ENCODE data around the gene CADM4. TPM values are rescaled to one million over a fixed set of nuclear protein-coding genes. Genes with fewer than 3 reads are reported as not detected.

CADM4 gene
- total and polyA plus RNA-seq, 10 of the 15 experiments (the other 5 are each of a cell fraction or from before 2014, with no cell fraction given), result 0.04 to 0.12 (median 0.08) TPM; not detected in 5

DNA sequence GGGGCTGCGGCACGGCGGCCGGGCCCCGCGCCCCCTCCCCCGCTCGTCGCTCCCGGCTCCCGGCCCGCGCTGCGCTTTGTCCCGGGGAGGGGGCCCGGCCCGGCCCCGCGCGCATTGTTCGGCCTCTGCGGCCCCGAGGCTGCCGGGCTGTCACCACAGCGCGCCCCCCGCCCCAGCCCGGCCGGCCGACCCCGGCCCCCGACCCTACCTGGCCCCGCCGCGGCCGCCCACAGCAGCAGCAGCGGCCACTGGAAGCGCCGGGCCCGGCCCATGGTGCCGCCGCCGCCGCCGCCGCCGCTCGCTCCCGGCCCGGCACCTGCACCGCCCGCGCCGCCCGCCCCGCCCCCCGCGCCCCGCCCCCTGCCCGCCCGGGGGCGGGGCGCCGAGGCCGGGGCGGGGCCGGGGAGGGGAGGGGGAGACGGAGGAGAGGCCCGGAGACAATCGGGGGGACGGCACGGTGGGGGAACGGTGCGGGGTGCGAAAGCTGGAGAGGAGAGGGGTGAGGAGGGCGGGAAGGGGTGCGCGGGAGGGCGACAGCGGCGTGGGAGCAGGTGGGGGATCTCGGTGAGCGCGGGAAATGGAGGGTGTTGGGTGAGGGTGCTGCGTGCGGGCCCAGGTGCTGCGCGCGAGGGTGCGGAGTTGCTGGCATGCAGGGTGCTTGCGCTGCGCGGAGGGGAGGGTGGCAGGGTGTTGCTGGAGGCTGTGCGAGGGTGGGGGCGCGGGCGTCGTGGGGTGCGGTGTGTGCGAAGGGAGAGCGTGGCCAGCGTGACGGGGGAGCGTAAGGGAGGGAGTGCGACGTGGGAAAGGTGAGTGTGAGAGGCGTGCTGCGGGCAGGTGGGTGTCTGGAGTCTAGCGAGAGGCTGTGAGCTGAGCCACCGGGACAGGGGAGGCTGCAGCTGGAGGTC lies at the start of gene CADM4 (continued):
- TF ChIP-seq, protein P1, sequence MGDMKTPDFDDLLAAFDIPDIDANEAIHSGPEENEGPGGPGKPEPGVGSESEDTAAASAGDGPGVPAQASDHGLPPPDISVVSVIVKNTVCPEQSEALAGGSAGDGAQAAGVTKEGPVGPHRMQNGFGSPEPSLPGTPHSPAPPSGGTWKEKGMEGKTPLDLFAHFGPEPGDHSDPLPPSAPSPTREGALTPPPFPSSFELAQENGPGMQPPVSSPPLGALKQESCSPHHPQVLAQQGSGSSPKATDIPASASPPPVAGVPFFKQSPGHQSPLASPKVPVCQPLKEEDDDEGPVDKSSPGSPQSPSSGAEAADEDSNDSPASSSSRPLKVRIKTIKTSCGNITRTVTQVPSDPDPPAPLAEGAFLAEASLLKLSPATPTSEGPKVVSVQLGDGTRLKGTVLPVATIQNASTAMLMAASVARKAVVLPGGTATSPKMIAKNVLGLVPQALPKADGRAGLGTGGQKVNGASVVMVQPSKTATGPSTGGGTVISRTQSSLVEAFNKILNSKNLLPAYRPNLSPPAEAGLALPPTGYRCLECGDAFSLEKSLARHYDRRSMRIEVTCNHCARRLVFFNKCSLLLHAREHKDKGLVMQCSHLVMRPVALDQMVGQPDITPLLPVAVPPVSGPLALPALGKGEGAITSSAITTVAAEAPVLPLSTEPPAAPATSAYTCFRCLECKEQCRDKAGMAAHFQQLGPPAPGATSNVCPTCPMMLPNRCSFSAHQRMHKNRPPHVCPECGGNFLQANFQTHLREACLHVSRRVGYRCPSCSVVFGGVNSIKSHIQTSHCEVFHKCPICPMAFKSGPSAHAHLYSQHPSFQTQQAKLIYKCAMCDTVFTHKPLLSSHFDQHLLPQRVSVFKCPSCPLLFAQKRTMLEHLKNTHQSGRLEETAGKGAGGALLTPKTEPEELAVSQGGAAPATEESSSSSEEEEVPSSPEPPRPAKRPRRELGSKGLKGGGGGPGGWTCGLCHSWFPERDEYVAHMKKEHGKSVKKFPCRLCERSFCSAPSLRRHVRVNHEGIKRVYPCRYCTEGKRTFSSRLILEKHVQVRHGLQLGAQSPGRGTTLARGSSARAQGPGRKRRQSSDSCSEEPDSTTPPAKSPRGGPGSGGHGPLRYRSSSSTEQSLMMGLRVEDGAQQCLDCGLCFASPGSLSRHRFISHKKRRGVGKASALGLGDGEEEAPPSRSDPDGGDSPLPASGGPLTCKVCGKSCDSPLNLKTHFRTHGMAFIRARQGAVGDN (IDR thresholded peaks at IDR 0.05), result no peak
- TF ChIP-seq SMAD1 (IDR thresholded peaks at IDR 0.05; ENCODE audit: low read depth, partially characterized antibody) (no peak), SP1 (IDR thresholded peaks at IDR 0.05; ENCODE audit: low read depth, low read length) (no peak)

DNA sequence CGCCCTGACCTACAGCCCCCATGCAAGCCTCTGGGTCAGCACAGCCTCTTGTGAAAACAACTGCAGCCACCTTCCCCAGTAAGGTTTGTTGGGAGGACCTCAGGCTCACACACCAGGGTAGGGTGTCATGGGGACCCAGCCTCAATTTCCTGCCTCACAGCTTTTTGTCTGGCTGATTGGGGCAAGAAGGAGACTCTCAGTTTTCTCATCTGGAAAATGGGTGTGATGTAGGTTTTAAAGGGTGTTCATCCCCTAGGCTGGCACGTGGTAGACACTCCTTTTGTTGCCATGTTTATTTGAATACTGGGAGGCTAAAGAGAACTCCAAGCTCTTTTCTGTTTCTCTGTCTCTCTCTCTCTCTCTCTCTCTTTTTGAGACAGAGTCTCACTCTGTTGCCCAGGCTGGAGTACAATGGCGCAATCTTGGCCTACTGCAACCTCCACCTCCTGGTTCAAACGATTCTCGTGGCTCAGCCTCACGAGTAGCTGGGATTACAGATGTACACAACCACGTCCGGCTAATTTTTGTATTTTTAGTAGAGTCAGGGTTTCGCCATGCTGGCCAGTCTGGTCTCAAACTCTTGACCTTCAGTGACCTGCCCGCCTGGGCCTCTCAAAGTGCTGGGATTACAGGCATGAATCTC lies 48.5 kb upstream of the CADM4 start:
- TF ChIP-seq, protein P2, sequence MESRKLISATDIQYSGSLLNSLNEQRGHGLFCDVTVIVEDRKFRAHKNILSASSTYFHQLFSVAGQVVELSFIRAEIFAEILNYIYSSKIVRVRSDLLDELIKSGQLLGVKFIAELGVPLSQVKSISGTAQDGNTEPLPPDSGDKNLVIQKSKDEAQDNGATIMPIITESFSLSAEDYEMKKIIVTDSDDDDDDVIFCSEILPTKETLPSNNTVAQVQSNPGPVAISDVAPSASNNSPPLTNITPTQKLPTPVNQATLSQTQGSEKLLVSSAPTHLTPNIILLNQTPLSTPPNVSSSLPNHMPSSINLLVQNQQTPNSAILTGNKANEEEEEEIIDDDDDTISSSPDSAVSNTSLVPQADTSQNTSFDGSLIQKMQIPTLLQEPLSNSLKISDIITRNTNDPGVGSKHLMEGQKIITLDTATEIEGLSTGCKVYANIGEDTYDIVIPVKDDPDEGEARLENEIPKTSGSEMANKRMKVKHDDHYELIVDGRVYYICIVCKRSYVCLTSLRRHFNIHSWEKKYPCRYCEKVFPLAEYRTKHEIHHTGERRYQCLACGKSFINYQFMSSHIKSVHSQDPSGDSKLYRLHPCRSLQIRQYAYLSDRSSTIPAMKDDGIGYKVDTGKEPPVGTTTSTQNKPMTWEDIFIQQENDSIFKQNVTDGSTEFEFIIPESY (IDR thresholded peaks at IDR 0.05), result no peak
- BruUV-seq (replicated peaks), result no TSS peak
- Histone ChIP-seq H3K9me3 (replicated peaks; ENCODE audit: control insufficient read depth, insufficient read depth, low read length) (peaks cover 5% of the 10 kb centered on the region; the same call in 2 of the 3 replicates), H4K20me1 (ENCODE audit: control insufficient read depth, insufficient read depth) (no peaks in the 10 kb centered on the region), H3K4me3 (no peak overlapping the region), H3K4me1 (ENCODE audit: control insufficient read depth, insufficient read depth, low read length) (no peaks in the 10 kb centered on the region), H3K9ac (ENCODE audit: control insufficient read depth, insufficient read depth, low read length) (no peak overlapping the region), H3K79me2 (ENCODE audit: control insufficient read depth, insufficient read depth, low read length) (no peaks in the 10 kb centered on the region), H3K4me2 (ENCODE audit: control insufficient read depth, insufficient read depth) (no peak overlapping the region), H3K27me3 (replicated peaks in 1 of 2; ENCODE audit: control insufficient read depth in 2 of 2, insufficient read depth in 2 of 2, low read length in 1 of 2) (no peaks in the 10 kb centered on the region), H3K36me3 (ENCODE audit: control insufficient read depth in 2 of 2, insufficient read depth in 2 of 2, low read length in 1 of 2) (no peaks in the 10 kb centered on the region), H3K27ac (ENCODE audit: control insufficient read depth, insufficient read depth) (no peak overlapping the region), H2AFZ (ENCODE audit: control insufficient read depth, low read depth, low read length) (no peak overlapping the region)
- ChIA-PET CTCF (no interaction called here), SMC1A (ENCODE audit: uncharacterized antibody, unreplicated experiment) (no interaction called here), RAD21 (ENCODE audit: unreplicated experiment) (interaction anchor here (1.2 kb wide), 1 partner anchor 20 kb away, joined by 4 read pairs; no protein-coding TSS in a partner anchor), POLR2A (interaction anchor here (0.6 kb wide), 2 partner anchors 234 to 1211 kb away, joined by 3 read pairs; no protein-coding TSS in a partner anchor)
- ATAC-seq, result no peak
- 33% methylated on average over 10 of the region's 10 CpGs for WGBS (ENCODE audit: insufficient coverage, insufficient replicate concordance, low lambda C conversion rate, missing lambda C conversion rate)
- intact Hi-C loops (cut with micrococcal nuclease; ENCODE audit: unreplicated experiment), result no loop called here
- FAIRE-seq, result no peak
- DNase-seq (ENCODE audit: low read depth, low spot score), result no peak
- in situ Hi-C loops (cut with MboI), result no loop called here
